SH-SY5Y (cell line): ENCODE data around the gene PCDH1.

Experiments
- GATA2 ChIP-seq: IDR thresholded peaks from 2 replicates; pipeline ENCODE4 v1.6.1; 2011; ENCODE audit warnings: mild to moderate bottlenecking, low read depth, low read length
- GATA3 ChIP-seq: IDR thresholded peaks from 2 replicates; pipeline ENCODE4 v1.6.1; 2011; ENCODE audit warnings: low read depth, mild to moderate bottlenecking, low read length, moderate library complexity

Gene PCDH1

GRCh38 chr5:141908796-141909195, 30.6 kb upstream of the PCDH1 start:
- no peak for TF ChIP-seq GATA2
- no peak for TF ChIP-seq GATA3

GRCh38 chr5:141906972-141907371, 28.8 kb upstream of the PCDH1 start:
- no peak for TF ChIP-seq GATA2

GRCh38 chr5:141906517-141906916, 28.3 kb upstream of the PCDH1 start:
- TF ChIP-seq GATA3 (no peak), GATA2 (no peak)

GRCh38 chr5:141904551-141904950, 26.3 kb upstream of the PCDH1 start:
- TF ChIP-seq GATA3 = no peak
- no peak for TF ChIP-seq GATA2

- no peak for TF ChIP-seq GATA3
- TF ChIP-seq GATA2 = no peak
Observed at GRCh38 chr5:141903261-141903660, 25.1 kb upstream of the PCDH1 start.

GRCh38 chr5:141902015-141902814, 24.0 kb upstream of the PCDH1 start:
- TF ChIP-seq GATA3 = peak; percentile 68; the same call in 1 of the 2 replicates
- peak; percentile 89 for TF ChIP-seq GATA2

GRCh38 chr5:141898448-141899049, 20.3 kb upstream of the PCDH1 start:
- no peak for TF ChIP-seq GATA2
- no peak for TF ChIP-seq GATA3

- no peak for TF ChIP-seq GATA2
- TF ChIP-seq GATA3 = no peak
Observed at GRCh38 chr5:141897425-141897824, 19.2 kb upstream of the PCDH1 start.

- no peak for TF ChIP-seq GATA3
Observed at GRCh38 chr5:141889282-141889871, 11.2 kb upstream of the PCDH1 start.

GRCh38 chr5:141883892-141884318, 5.7 kb upstream of the PCDH1 start:
- no peak for TF ChIP-seq GATA3
- no peak for TF ChIP-seq GATA2

GRCh38 chr5:141883184-141883891, 5.1 kb upstream of the PCDH1 start:
- TF ChIP-seq GATA2 (no peak), GATA3 (no peak)

- TF ChIP-seq GATA3 = no peak
- no peak for TF ChIP-seq GATA2
Observed at GRCh38 chr5:141882594-141883183, 4.5 kb upstream of the PCDH1 start.

- TF ChIP-seq GATA2 = 0 out of 2 replicates have a peak, but pooled peaks have one; percentile 15
- no peak for TF ChIP-seq GATA3
Observed at GRCh38 chr5:141881886-141882285, 3.7 kb upstream of the PCDH1 start.
